Endometrial microvascular endothelial cells (primary cell): ENCODE results near the gene ADARB1. TPM values are rescaled to one million over a fixed set of nuclear protein-coding genes. Genes with fewer than 3 reads are reported as not detected.

Source experiments
- in situ Hi-C: cut with HindIII; loops from 2 replicates; pipeline ENCODE4 v1.10.0; 2017; ENCODE audit warnings: low sequenced_read_pairs, low pct_unique_long_range_greater_than_20kb; ENCODE audit errors: inconsistent ontology term
- total RNA-seq: library from RNA; depleted of rRNA; stranded (reverse); fragments of >200 nt; gene quantifications from one replicate; pipeline ENCODE4 v1.2.3, GENCODE V29; 2015; ENCODE audit errors: inconsistent ontology term

ADARB1 gene
- total RNA-seq, 1 donor from 2014 or later = 21.0 TPM

DNA sequence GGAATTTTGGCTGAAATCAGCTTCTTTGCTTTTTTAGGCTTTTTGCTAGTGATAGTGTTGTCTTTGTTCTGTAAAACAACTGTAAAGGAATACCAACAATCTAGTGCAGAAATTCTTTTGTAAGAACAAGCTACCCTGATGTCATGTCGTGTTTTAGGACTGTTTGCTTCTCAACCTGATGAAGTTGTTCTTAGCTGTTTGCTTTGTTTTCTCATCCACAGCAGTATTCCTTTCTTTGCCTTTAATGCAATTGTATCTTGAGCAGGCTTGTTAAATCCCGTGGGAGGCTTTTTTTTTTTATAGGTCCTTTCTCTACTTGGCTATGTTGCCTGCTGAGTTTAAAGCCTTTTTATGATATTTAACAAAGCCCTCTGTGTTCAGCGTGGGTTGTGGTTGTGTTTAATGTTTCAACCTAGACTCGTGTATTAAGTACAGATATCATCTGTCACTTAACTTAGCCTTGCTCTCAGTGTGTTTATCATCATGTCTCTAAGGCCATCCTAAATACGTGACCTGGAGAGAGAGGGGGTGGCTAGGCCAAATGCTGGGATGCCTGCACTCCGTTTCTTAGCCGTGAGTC, 31.6 kb downstream of the ADARB1 start:
- in situ Hi-C loops = no loop called here

DNA sequence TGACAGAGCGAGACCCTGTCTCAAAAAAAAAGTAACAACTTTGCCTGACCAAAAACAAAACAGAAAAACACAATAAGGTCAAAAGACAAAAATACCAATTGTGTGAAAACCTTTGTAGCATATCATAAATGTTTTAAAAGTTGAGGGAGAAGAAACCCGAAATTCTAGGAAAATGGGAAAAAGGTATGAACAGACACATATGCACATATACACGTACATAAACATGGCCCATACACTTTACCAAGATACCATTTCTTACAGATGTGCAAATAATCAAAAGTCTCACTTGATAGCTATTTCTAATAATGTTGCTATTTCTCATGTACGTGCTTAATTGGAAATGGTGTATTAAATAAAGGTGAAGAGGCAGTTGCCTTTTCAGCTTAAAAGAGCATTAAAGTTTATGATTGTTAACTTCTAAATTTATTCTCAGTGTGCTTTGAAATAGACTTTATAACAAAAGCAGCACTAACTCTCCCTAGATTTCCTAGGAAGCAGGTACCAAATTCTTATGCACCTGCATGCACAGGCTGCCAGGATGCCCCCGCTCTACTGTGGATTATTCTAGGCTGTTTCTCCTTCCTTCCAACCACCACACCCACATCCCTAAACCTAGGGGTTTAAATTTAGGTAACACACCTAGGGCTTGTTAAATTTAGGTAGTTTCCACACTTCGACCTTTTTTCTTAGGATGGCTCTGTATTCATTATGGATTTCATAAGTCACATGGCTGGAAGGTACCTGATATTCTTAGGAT, 33.8 kb downstream of the ADARB1 start:
- in situ Hi-C loops = no loop called here

- in situ Hi-C loops = no loop called here
These were observed 34.7 kb downstream of the ADARB1 start for GRCh38 chr21:45108808-45109781.

DNA sequence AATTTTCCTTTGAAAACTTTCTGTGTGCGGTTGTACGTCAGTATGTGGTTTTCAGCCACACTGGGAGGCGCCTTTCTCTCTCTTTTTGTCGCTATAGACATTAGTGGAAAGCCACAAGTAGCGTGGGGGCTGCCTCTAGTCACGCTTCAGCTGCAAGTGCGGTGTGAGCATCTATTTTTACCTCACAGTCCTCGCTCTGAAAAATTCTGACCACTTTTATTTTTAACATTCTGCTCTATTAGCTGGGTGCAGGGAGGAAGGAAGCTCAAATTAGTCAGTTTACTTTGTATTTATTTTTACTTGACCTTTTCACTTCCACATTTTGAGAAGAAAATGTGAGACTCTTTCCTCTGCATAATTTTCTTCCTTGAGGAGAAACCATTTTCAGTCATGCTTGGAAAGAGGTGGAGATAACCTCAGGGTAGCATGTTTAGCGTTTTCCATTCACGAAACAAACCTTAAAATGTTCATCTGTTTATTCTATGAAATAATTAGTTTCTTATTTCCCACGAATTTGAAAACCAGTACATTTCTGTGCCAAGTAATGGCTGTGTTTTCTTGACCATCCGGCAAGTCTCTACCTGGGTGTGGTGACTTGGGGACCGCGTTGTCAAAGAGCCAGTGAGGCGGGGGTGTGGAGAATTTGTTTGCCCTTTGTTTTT, 35.6 kb downstream of the ADARB1 start:
- in situ Hi-C loops = no loop called here

- in situ Hi-C loops = no loop called here
These were observed 36.7 kb downstream of the ADARB1 start for GRCh38 chr21:45110873-45111624.

GRCh38 chr21:45111703-45112102, 37.3 kb downstream of the ADARB1 start:
- in situ Hi-C loops = no loop called here

- in situ Hi-C loops = no loop called here
These were observed 38.0 kb downstream of the ADARB1 start for GRCh38 chr21:45112371-45112770.

DNA sequence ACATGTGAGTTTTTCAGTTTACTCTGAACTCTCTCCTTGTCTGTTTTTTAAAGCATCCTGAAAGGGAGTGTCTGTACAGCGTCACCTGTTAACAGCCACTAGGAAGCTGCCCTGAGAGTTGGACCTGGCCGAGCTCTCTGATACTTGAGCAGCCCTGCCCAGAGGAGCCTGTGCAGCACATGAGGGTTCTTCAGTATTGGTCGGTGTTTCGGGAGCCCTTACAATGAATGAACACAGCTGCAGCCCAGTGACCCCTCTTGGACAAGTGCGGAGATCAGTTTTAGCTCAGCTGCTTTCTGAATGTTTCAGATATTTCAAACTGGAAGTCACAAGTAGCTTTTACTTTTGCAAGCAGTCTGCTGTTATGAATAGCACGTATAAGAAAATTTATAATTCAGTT, 39.2 kb downstream of the ADARB1 start:
- in situ Hi-C loops = no loop called here

DNA sequence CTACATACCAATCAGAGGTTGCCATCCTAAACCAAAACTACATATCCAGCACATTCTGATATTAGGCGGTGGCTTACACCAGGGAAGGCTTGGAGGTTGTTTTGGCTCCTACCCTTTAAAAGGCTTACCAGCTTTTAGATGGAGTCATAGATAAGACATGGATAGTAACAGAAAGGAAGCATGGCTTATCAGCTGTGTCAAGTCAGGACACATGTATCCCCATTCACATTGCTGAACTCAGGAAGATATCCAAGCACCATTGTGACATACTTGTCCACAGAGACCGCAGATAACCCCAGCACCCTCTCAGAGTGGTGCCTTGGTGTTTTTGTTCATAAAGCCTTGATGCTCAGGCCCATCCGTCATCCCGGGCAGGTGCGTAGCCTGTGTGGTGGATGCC, 39.7 kb downstream of the ADARB1 start:
- in situ Hi-C loops = no loop called here

- in situ Hi-C loops = no loop called here
These were observed 40.1 kb downstream of the ADARB1 start for GRCh38 chr21:45114475-45114874.

GRCh38 chr21:45115141-45115540, 40.8 kb downstream of the ADARB1 start:
- in situ Hi-C loops = no loop called here

- in situ Hi-C loops = no loop called here
These were observed 41.7 kb downstream of the ADARB1 start for GRCh38 chr21:45116066-45116465.

- in situ Hi-C loops = no loop called here
These were observed 42.9 kb downstream of the ADARB1 start for GRCh38 chr21:45117314-45117713.

- in situ Hi-C loops = no loop called here
These were observed 43.7 kb downstream of the ADARB1 start for GRCh38 chr21:45118099-45118498.

- in situ Hi-C loops = loop anchor here (10.0 kb wide), 1 partner anchor 105 kb away; no protein-coding TSS in a partner anchor
These were observed 45.4 kb downstream of the ADARB1 start for GRCh38 chr21:45119812-45120211.

DNA sequence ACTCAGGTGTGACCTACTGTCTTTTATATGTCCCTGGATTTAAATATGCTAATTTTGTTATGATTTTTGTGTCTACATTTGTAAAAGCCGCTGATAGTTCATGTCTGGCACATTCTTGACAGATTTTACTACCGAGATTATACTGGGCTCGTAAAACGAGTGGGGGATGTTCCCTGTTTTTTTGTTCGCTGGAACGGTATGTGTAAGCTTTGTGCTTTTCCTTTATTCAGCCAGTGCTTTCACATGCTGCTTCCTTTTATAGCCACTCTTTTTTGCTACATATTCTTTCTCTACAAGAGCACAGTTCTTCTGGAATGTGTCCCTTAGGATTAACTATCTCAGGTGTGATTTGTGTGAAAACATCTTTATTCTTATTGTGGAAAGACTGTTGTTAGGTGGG, 46.6 kb downstream of the ADARB1 start:
- in situ Hi-C loops = loop anchor here (10.0 kb wide), 1 partner anchor 106 kb away; no protein-coding TSS in a partner anchor

- in situ Hi-C loops = loop anchor here (10.0 kb wide), 1 partner anchor 107 kb away; no protein-coding TSS in a partner anchor
These were observed 47.6 kb downstream of the ADARB1 start for GRCh38 chr21:45122030-45122429.

DNA sequence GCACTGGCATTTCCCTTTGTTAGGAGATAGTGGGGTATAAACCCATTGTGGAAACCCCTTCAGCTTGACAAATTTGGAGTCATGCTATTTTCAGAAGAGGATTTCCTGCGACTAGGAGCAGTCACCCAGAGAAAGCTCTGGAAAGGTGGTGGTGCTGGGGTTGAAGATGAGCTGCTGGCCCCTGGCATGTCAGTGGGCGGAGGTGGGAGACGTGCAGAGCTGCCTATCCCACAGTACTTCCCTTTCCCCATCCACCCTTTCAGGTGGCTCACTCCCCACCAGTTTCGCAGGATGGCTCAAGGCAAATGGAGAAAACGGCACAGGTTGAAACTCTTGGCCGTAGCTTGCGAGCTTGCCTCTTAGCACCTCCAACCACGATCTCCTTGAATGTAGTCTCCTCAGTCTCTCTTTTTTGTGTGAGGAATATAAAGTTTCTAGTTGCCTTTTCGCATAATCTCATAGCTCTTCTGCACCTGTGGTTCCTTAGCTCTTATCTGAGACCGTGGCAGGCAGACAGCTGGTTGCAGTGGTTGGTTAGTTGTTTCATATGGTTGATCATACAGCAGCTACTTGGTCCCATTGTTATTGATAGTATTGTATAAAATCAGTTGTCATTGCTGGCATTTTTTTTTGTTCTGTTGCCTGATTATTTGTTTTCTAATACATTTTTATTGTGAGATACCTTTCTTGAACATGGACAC, 48.2 kb downstream of the ADARB1 start:
- in situ Hi-C loops = loop anchor here (10.0 kb wide), 1 partner anchor 108 kb away; no protein-coding TSS in a partner anchor
